Astrocyte (in vitro differentiated cells and primary cell): ENCODE results near the gene C3orf62.

Experiments
- EZH2 ChIP-seq: IDR thresholded peaks from 2 replicates; pipeline ENCODE4 v1.6.1; 2012; ENCODE audit warnings: mild to moderate bottlenecking, low read length, inconsistent platforms; ENCODE audit not compliant: insufficient read depth
- TF ChIP-seq, protein P1 (sequence below): IDR thresholded peaks from 2 replicates; pipeline ENCODE4 v1.5.1; 2011; ENCODE audit warnings: low read depth, mild to moderate bottlenecking, inconsistent platforms, low read length, moderate library complexity; ENCODE audit not compliant: insufficient read depth

DNA sequence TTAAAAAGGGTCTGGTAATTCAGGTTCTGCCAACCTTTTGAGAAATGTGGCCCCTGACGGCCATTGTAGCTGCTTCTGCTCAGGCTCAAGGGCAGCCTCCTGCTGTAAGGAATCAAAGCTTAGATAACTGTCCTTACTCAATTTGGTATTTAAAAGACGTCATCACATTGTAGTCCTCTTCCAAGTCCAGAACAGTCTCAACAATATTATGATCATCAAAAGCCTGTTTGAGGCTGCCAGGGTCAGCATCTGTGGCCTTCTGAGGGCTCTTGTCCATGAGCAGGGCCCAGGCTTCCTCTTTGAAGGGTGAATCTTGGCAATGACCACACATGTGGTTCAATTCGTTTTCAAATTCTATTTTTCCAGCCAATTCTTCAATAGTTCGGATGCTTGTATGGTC is 6.0 kb downstream of the C3orf62 start:
- TF ChIP-seq, protein P1, sequence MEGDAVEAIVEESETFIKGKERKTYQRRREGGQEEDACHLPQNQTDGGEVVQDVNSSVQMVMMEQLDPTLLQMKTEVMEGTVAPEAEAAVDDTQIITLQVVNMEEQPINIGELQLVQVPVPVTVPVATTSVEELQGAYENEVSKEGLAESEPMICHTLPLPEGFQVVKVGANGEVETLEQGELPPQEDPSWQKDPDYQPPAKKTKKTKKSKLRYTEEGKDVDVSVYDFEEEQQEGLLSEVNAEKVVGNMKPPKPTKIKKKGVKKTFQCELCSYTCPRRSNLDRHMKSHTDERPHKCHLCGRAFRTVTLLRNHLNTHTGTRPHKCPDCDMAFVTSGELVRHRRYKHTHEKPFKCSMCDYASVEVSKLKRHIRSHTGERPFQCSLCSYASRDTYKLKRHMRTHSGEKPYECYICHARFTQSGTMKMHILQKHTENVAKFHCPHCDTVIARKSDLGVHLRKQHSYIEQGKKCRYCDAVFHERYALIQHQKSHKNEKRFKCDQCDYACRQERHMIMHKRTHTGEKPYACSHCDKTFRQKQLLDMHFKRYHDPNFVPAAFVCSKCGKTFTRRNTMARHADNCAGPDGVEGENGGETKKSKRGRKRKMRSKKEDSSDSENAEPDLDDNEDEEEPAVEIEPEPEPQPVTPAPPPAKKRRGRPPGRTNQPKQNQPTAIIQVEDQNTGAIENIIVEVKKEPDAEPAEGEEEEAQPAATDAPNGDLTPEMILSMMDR = no peak
- TF ChIP-seq EZH2 = no peak
